ENCODE measurements around the gene SEMA4D. TPM values are rescaled to one million over a fixed set of nuclear protein-coding genes. Genes with fewer than 3 reads are reported as not detected.

SEMA4D gene
- total RNA-seq, 2 donors from 2014 or later = 17.1 to 52.7 TPM

- no peak overlapping the region for H3K4me3 ChIP-seq
- 58% methylated on average over 9 of the region's 9 CpGs for WGBS
- H3K4me1 ChIP-seq (replicated peaks) = no peaks in the 10 kb centered on the region
- TF ChIP-seq POLR2A (IDR thresholded peaks at IDR 0.05) (no peak), POLR2AphosphoS5 (IDR thresholded peaks at IDR 0.05) (no peak)
- TF ChIP-seq, protein P1, sequence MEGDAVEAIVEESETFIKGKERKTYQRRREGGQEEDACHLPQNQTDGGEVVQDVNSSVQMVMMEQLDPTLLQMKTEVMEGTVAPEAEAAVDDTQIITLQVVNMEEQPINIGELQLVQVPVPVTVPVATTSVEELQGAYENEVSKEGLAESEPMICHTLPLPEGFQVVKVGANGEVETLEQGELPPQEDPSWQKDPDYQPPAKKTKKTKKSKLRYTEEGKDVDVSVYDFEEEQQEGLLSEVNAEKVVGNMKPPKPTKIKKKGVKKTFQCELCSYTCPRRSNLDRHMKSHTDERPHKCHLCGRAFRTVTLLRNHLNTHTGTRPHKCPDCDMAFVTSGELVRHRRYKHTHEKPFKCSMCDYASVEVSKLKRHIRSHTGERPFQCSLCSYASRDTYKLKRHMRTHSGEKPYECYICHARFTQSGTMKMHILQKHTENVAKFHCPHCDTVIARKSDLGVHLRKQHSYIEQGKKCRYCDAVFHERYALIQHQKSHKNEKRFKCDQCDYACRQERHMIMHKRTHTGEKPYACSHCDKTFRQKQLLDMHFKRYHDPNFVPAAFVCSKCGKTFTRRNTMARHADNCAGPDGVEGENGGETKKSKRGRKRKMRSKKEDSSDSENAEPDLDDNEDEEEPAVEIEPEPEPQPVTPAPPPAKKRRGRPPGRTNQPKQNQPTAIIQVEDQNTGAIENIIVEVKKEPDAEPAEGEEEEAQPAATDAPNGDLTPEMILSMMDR (IDR thresholded peaks at IDR 0.05) = no peak
- no peak overlapping the region for H3K27ac ChIP-seq
- H3K27me3 ChIP-seq (replicated peaks; ENCODE audit: insufficient read depth) = no peaks in the 10 kb centered on the region
- intact Hi-C loops (cut with DNase I) = no loop called here
- no peaks in the 10 kb centered on the region for H3K36me3 ChIP-seq
- no peak for DNase-seq (ENCODE audit: low spot score)
- no peaks in the 10 kb centered on the region for H3K9me3 ChIP-seq
Measured at GRCh38 chr9:89543111-89543510, 45.2 kb upstream of the SEMA4D start.

DNA sequence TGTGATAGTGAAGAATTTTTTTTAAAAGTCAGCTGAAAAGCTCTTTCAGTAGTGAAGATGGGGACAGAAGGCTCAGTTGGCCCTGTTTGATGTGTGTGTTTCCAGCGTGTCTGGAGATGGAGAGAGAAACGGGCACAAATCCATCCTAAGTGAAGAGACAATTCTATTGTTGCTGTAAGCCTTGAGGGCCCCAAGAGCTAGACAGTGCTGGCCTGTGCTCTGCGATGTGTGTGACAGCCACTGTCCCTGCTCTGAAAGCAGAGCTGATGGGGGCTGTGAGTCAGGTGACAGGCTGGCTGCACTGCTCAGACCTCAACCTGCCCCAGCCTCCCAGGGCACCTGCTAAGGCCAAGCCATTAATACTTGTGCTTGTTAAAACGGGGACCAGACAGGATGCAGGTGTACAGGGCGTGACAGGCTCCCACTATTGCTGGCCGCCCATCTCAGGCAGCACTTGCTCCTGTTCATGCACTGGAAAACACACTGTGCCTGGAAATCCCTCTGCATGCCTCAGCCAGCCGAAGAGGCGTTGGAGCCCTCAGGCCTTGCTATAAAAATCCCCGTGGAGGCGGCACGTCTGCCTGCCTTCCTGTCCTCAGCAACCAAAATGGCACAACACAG, 44.6 kb upstream of the SEMA4D start:
- H3K4me3 ChIP-seq = no peak overlapping the region
- TF ChIP-seq POLR2AphosphoS5 (IDR thresholded peaks at IDR 0.05) = no peak
- TF ChIP-seq POLR2A (IDR thresholded peaks at IDR 0.05) = no peak
- TF ChIP-seq, protein P1 (IDR thresholded peaks at IDR 0.05) = no peak
- H3K4me1 ChIP-seq (replicated peaks) = no peaks in the 10 kb centered on the region
- no peak for DNase-seq (ENCODE audit: low spot score)
- WGBS = 39% methylated on average over 11 of the region's 11 CpGs
- no peaks in the 10 kb centered on the region for H3K36me3 ChIP-seq
- H3K9me3 ChIP-seq = no peaks in the 10 kb centered on the region
- no peaks in the 10 kb centered on the region for H3K27me3 ChIP-seq (replicated peaks; ENCODE audit: insufficient read depth)
- H3K27ac ChIP-seq = no peak overlapping the region
- intact Hi-C loops (cut with DNase I) = no loop called here

GRCh38 chr9:89541798-89542197, 43.9 kb upstream of the SEMA4D start:
- H3K9me3 ChIP-seq = no peaks in the 10 kb centered on the region
- intact Hi-C loops (cut with DNase I) = no loop called here
- no peak overlapping the region for H3K27ac ChIP-seq
- no peaks in the 10 kb centered on the region for H3K36me3 ChIP-seq
- H3K4me1 ChIP-seq (replicated peaks) = no peaks in the 10 kb centered on the region
- no peak for DNase-seq (ENCODE audit: low spot score)
- no peaks in the 10 kb centered on the region for H3K27me3 ChIP-seq (replicated peaks; ENCODE audit: insufficient read depth)
- 93% methylated on average over 3 of the region's 3 CpGs for whole genome bisulfite sequencing
- no peak overlapping the region for H3K4me3 ChIP-seq
- TF ChIP-seq POLR2A (IDR thresholded peaks at IDR 0.05) = no peak
- TF ChIP-seq POLR2AphosphoS5 (IDR thresholded peaks at IDR 0.05) = no peak
- TF ChIP-seq, protein P1 (IDR thresholded peaks at IDR 0.05) = no peak

- Histone ChIP-seq H3K4me1 (replicated peaks) (no peaks in the 10 kb centered on the region), H3K9me3 (no peaks in the 10 kb centered on the region), H3K27me3 (replicated peaks; ENCODE audit: insufficient read depth) (no peaks in the 10 kb centered on the region), H3K36me3 (no peaks in the 10 kb centered on the region), H3K4me3 (no peak overlapping the region), H3K27ac (no peak overlapping the region)
- WGBS = 85% methylated on average over 8 of the region's 8 CpGs
- intact Hi-C loops (cut with DNase I) = loop anchor here (10.0 kb wide), 1 partner anchor 115 kb away; no protein-coding TSS in a partner anchor
- TF ChIP-seq POLR2AphosphoS5 (IDR thresholded peaks at IDR 0.05) (no peak), POLR2A (IDR thresholded peaks at IDR 0.05) (no peak)
- TF ChIP-seq, protein P1 (IDR thresholded peaks at IDR 0.05) = no peak
- no peak for DNase-seq (ENCODE audit: low spot score)
Measured at GRCh38 chr9:89539374-89539773, 41.5 kb upstream of the SEMA4D start.

DNA sequence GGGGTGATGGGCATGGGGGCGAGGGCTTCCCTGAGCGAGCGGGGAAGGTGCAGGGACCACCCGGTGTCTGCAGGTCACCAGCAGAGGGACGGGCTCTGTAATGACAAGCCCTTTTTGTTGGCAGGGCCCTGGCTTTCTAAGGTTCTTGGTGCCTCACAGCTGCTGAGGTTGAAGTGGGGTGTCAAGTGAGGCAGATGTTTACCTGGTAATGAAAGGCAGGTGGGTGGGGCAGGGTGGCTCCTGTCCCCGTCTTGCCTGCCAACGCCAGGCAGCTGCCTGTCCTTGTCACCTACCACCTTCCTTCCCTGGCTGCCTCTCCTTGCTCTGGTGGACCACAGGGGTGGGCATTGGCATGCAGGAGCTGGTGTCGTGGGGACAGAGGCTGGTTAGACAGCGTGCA, 41.0 kb upstream of the SEMA4D start:
- WGBS = 89% methylated on average over 9 of the region's 9 CpGs
- Histone ChIP-seq H3K27me3 (replicated peaks; ENCODE audit: insufficient read depth) (no peaks in the 10 kb centered on the region), H3K27ac (no peak overlapping the region), H3K36me3 (no peaks in the 10 kb centered on the region), H3K4me1 (replicated peaks) (no peaks in the 10 kb centered on the region), H3K9me3 (no peaks in the 10 kb centered on the region), H3K4me3 (no peak overlapping the region)
- DNase-seq (ENCODE audit: low spot score) = no peak
- TF ChIP-seq POLR2A (IDR thresholded peaks at IDR 0.05) (no peak), POLR2AphosphoS5 (IDR thresholded peaks at IDR 0.05) (no peak)
- TF ChIP-seq, protein P1 (IDR thresholded peaks at IDR 0.05) = no peak
- intact Hi-C loops (cut with DNase I) = loop anchor here (10.0 kb wide), 1 partner anchor 114 kb away; no protein-coding TSS in a partner anchor

Measured in prostate gland (tissue), 2 donors.